MCF 10A (cell line): ENCODE results near the gene PLXNC1. TPM values are rescaled to one million over a fixed set of nuclear protein-coding genes. Genes with fewer than 3 reads are reported as not detected.

Source experiments
- BruUV-seq: library from RNA; stranded (reverse); fragments of 400-500 nt; replicated peaks from 2 replicates; lab custom pipeline; 2021; lab: Mats Ljungman, UMichigan
- CTCF ChIA-PET: fragments of 300-600 bp; sonication (Branson Sonifier 250); formaldehyde crosslinking; extraction: SDS; loops from one replicate; lab custom pipeline; 2021; ENCODE audit warnings: antibody characterized with exemption, inconsistent platforms; lab: Yijun Ruan, JAX
- POLR2A ChIA-PET: fragments of 300-600, 350-650 bp; sonication (Branson Sonifier 250); formaldehyde crosslinking; extraction: SDS; loops from one replicate; lab custom pipeline; 2020; ENCODE audit warnings: antibody characterized with exemption, inconsistent platforms; lab: Yijun Ruan, JAX
- DNase-seq: peaks from one replicate; pipeline ENCODE4 v3.0.0-alpha.2; 2018; ENCODE audit not compliant: unreplicated experiment
- H3K27ac Mint-ChIP-seq: one replicate; pipeline ENCODE4 v1.8.0; 2022; ENCODE audit warnings: mild to moderate bottlenecking, low read depth, mixed read lengths; ENCODE audit not compliant: unreplicated experiment
- H3K27me3 Mint-ChIP-seq: one replicate; pipeline ENCODE4 v1.8.0; 2022; ENCODE audit warnings: mixed read lengths; ENCODE audit not compliant: insufficient read depth, unreplicated experiment
- H3K36me3 Mint-ChIP-seq: one replicate; pipeline ENCODE4 v1.8.0; 2022; ENCODE audit warnings: mild to moderate bottlenecking, moderate library complexity, mixed read lengths; ENCODE audit not compliant: insufficient read depth, unreplicated experiment
- H3K4me1 Mint-ChIP-seq: one replicate; pipeline ENCODE4 v1.8.0; 2022; ENCODE audit warnings: mixed read lengths; ENCODE audit not compliant: insufficient read depth, unreplicated experiment
- H3K4me3 Mint-ChIP-seq: one replicate; pipeline ENCODE4 v1.8.0; 2022; ENCODE audit warnings: mild to moderate bottlenecking, moderate library complexity, mixed read lengths; ENCODE audit not compliant: unreplicated experiment
- H3K9me3 Mint-ChIP-seq: one replicate; pipeline ENCODE4 v1.8.0; 2022; ENCODE audit warnings: mixed read lengths; ENCODE audit not compliant: unreplicated experiment
- intact Hi-C: fragments of 100-400 bp; cut with micrococcal nuclease; formaldehyde crosslinking; loops from 2 replicates; pipeline ENCODE4 v1.14.1; 2022
- total RNA-seq: library from RNA; stranded (reverse); gene quantifications from 2 replicates; pipeline ENCODE4 v1.2.3, GENCODE V29; 2022
- TF ChIP-seq, protein P1 (sequence below): fragments of 200-600 bp; IDR thresholded peaks from one replicate; pipeline ENCODE4 v1.8.0; 2022; ENCODE audit warnings: antibody characterized with exemption, mild to moderate bottlenecking; ENCODE audit not compliant: unreplicated experiment

PLXNC1 gene
- total RNA-seq, 1 experiment from 2014 or later: 2.4 TPM

DNA sequence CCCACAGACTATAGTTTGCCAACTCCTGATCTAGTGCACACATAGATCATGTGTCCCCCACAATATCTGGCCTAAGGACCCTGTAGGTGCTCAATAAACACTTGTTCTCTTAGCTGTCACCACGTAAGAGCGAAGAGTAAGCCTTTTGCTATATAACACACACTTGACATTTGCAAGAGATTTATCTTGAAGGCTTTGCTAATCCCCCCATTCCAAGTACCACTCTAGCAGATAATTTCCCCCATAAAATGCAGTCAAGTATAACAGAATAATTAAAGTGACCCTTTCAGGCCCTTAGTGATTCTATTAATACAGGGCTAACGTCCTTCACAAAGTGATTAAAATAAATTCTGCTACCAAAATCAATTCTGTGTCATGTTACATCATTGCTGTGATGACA is 87.5 kb downstream of the PLXNC1 start:
- Mint-ChIP-seq H3K27me3 (peaks cover 27% of the 10 kb centered on the region), H3K4me3 (no peak overlapping the region), H3K27ac (no peak overlapping the region), H3K36me3 (no peaks in the 10 kb centered on the region), H3K9me3 (no peaks in the 10 kb centered on the region), H3K4me1 (no peaks in the 10 kb centered on the region)
- POLR2A ChIA-PET: no interaction called here
- intact Hi-C loops: no loop called here
- CTCF ChIA-PET: no interaction called here
- no TSS peak for BruUV-seq
- DNase-seq: no peak
- TF ChIP-seq, protein P1, sequence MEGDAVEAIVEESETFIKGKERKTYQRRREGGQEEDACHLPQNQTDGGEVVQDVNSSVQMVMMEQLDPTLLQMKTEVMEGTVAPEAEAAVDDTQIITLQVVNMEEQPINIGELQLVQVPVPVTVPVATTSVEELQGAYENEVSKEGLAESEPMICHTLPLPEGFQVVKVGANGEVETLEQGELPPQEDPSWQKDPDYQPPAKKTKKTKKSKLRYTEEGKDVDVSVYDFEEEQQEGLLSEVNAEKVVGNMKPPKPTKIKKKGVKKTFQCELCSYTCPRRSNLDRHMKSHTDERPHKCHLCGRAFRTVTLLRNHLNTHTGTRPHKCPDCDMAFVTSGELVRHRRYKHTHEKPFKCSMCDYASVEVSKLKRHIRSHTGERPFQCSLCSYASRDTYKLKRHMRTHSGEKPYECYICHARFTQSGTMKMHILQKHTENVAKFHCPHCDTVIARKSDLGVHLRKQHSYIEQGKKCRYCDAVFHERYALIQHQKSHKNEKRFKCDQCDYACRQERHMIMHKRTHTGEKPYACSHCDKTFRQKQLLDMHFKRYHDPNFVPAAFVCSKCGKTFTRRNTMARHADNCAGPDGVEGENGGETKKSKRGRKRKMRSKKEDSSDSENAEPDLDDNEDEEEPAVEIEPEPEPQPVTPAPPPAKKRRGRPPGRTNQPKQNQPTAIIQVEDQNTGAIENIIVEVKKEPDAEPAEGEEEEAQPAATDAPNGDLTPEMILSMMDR: no peak

DNA sequence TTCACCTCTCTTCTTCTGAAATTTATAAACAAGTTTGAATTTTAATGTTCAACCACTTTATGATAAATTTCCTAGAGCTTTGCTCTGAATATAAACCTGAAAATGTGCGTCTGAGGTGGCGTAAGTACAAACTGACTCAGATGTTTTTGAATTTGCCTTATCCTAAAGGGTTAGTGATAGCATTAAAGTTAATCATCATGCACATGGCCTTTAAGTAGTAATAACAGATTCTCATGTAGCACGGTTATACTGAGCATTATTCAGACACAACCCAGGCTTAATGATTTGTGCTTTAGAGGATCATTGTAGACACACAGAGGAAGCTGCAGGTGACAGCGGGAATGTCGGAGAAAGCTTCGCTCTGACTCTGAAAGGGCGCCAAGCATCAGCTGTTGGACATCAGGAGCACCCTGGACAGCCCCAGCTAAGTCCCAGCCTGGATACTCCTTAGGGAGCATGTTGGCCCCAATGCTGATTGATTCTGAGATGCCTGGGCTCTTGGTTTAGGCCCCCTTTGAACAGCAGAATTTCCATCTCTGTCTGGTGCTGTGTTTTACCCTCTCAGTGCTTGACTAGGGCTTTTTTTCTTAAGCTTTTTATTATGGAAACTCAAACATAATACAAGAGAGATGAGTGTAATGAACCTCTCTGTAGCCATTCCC is 91.1 kb downstream of the PLXNC1 start:
- H3K27me3 Mint-ChIP-seq: peaks cover 38% of the 10 kb centered on the region
- no peak overlapping the region for H3K27ac Mint-ChIP-seq
- ChIA-PET CTCF (no interaction called here), POLR2A (no interaction called here)
- no peak for DNase-seq
- no TSS peak for BruUV-seq
- TF ChIP-seq, protein P1: no peak
- H3K36me3 Mint-ChIP-seq: no peaks in the 10 kb centered on the region
- no peak overlapping the region for H3K4me3 Mint-ChIP-seq
- no peaks in the 10 kb centered on the region for H3K4me1 Mint-ChIP-seq
- intact Hi-C loops: no loop called here
- H3K9me3 Mint-ChIP-seq: no peaks in the 10 kb centered on the region

DNA sequence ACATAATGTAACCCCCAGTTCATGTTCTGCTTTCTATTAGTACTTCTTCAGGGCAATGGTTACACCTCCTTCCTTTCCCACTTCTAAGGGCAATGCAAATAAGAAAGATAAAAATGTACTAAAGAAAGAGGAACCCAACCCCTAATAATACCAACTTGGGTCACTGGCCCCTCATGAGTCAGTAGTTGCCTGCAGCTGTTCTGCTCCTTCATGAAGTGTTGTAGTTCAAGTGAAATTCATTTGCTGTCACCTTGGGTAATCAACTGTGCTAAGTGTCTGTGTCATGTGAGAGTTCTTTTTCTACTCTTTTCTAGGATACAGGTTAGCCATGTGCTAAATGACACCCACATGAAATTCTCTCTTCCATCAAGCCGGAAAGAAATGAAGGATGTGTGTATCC is 91.8 kb downstream of the PLXNC1 start:
- TF ChIP-seq, protein P1: no peak
- intact Hi-C loops: no loop called here
- Mint-ChIP-seq H3K4me1 (no peaks in the 10 kb centered on the region), H3K4me3 (no peak overlapping the region), H3K27me3 (peaks cover 38% of the 10 kb centered on the region), H3K36me3 (no peaks in the 10 kb centered on the region), H3K27ac (no peak overlapping the region), H3K9me3 (no peaks in the 10 kb centered on the region)
- ChIA-PET CTCF (no interaction called here), POLR2A (no interaction called here)
- BruUV-seq: no TSS peak
- DNase-seq: no peak

DNA sequence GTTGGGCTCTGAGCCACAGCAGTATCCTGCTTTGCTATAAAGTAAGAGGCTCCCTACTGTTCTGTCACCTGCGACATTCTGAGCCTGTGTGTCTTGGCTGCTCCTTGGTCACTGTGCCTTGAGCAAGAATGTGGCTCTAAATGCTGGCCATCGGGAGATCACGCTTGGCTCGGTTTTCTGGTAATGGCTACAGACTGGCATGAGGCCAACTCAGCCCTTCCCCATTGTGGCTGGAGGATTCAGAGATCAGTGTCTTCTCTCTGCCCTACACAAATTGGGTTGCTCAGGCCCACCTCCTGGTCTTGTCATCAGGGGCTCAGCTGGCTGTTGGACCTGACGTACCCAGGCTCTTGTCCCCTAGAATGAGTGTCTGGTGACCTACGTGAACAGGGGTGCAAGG is 94.5 kb downstream of the PLXNC1 start:
- intact Hi-C loops: no loop called here
- H3K4me3 Mint-ChIP-seq: no peak overlapping the region
- H3K9me3 Mint-ChIP-seq: no peaks in the 10 kb centered on the region
- no peaks in the 10 kb centered on the region for H3K36me3 Mint-ChIP-seq
- BruUV-seq: no TSS peak
- H3K4me1 Mint-ChIP-seq: no peaks in the 10 kb centered on the region
- H3K27ac Mint-ChIP-seq: no peak overlapping the region
- ChIA-PET CTCF (interaction anchor here (0.5 kb wide), 1 partner anchor 189 kb away, joined by 3 read pairs; no protein-coding TSS in a partner anchor), POLR2A (no interaction called here)
- TF ChIP-seq, protein P1: no peak
- peaks cover 38% of the 10 kb centered on the region for H3K27me3 Mint-ChIP-seq
- DNase-seq: no peak
